B cell (primary cell): ENCODE results near the gene TRA2A. TPM values are rescaled to one million over a fixed set of nuclear protein-coding genes. Genes with fewer than 3 reads are reported as not detected.

Experiments used
- ATAC-seq: fragments of 200-7000 bp; cut with Tn5 transposase; one replicate; pipeline ENCODE4 v1.10.0; 2021; ENCODE audit warnings: low read depth, mild to moderate bottlenecking, moderate number of reproducible peaks, moderate library complexity
- CTCF ChIA-PET: fragments of 350-600 bp; sonication (Branson Sonifier 250); formaldehyde crosslinking; loops from one replicate; lab custom pipeline; 2021; ENCODE audit warnings: antibody characterized with exemption, inconsistent platforms; lab: Charles Lee
- POLR2A ChIA-PET: fragments of 350-600 bp; sonication (Branson Sonifier 250); formaldehyde crosslinking; loops from one replicate; lab custom pipeline; 2021; ENCODE audit warnings: antibody characterized with exemption; lab: Charles Lee
- DNase-seq: peaks from one replicate; pipeline ENCODE4 v3.0.0; 2013
- H2AFZ ChIP-seq: 2 replicates; pipeline ENCODE4 v1.6.1; 2012; ENCODE audit warnings: mild to moderate bottlenecking, low read depth, low read length; ENCODE audit not compliant: insufficient read depth, poor library complexity, severe bottlenecking
- H3K27ac ChIP-seq, 2 donors: 1 replicate in 1 of 2; 2 replicates in 1 of 2; pipeline ENCODE4 v1.5.1; 2012 to 2013; ENCODE audit warnings: low read length in 2 of 2, mild to moderate bottlenecking in 2 of 2, moderate library complexity in 1 of 2
- H3K27me3 ChIP-seq, 4 experiments: fragments of 200-600 bp in 1 of 4; sonication (generic) in 1 of 4; replicated peaks in 1 of 4; 1 replicate in 2 of 4; 2 replicates in 2 of 4; pipeline versions ENCODE4 v1.6.1 to v1.7.0; 2013 to 2016; ENCODE audit warnings: low read length in 3 of 4, mild to moderate bottlenecking in 2 of 4, mixed read lengths in 1 of 4, moderate library complexity in 1 of 4; ENCODE audit not compliant: insufficient read depth in 4 of 4, control insufficient read depth in 3 of 4; ENCODE audit errors: control extremely low read depth in 1 of 4
- H3K36me3 ChIP-seq, 2 experiments: replicated peaks in 1 of 2; 1 replicate in 1 of 2; 2 replicates in 1 of 2; pipeline versions ENCODE4 v1.6.1 to v1.7.1; 2013; ENCODE audit warnings: low read length in 1 of 2; ENCODE audit not compliant: insufficient read depth in 2 of 2, control insufficient read depth in 1 of 2; ENCODE audit errors: control extremely low read depth in 1 of 2, extremely low read depth in 1 of 2
- H3K4me1 ChIP-seq, 2 donors: fragments of 200-600 bp in 1 of 2; sonication (generic) in 1 of 2; 1 replicate in 1 of 2; 2 replicates in 1 of 2; pipeline versions ENCODE4 v1.5.1 to v1.6.1; 2013 to 2017; ENCODE audit warnings: low read length in 2 of 2; ENCODE audit not compliant: control insufficient read depth in 2 of 2, insufficient read depth in 2 of 2
- H3K4me2 ChIP-seq: replicated peaks from 2 replicates; pipeline ENCODE3; 2012; ENCODE audit warnings: mild to moderate bottlenecking, low read depth, low read length; ENCODE audit not compliant: poor library complexity, severe bottlenecking
- H3K4me3 ChIP-seq, 5 experiments: fragments of 200-600 bp in 1 of 5; sonication (generic) in 1 of 5; 1 replicate in 3 of 5; 2 replicates in 2 of 5; pipeline versions ENCODE4 v1.5.1 to v1.7.0; 2011 to 2016; ENCODE audit warnings: low read length in 4 of 5, mild to moderate bottlenecking in 4 of 5, low read depth in 2 of 5, control low read depth in 1 of 5, moderate library complexity in 1 of 5; ENCODE audit not compliant: insufficient read depth in 1 of 5; ENCODE audit errors: control extremely low read depth in 1 of 5, extremely low read depth in 1 of 5
- H3K79me2 ChIP-seq: fragments of 200-600 bp; sonication (generic); one replicate; pipeline ENCODE4 v1.6.0; 2016; ENCODE audit warnings: low read length; ENCODE audit not compliant: control insufficient read depth, insufficient read depth
- H3K9ac ChIP-seq: fragments of 200-600 bp; sonication (generic); 2 replicates; pipeline ENCODE4 v1.6.1; 2017; ENCODE audit warnings: mild to moderate bottlenecking, low read length, moderate library complexity
- H3K9me3 ChIP-seq, 3 donors: one replicate each; pipeline versions ENCODE4 v1.6.1 to v1.7.1; 2013; ENCODE audit warnings: low read length in 2 of 3; ENCODE audit not compliant: control insufficient read depth in 2 of 3, insufficient read depth in 1 of 3; ENCODE audit errors: control extremely low read depth in 1 of 3
- H4K20me1 ChIP-seq: 2 replicates; pipeline ENCODE4 v1.6.0; 2012; ENCODE audit warnings: mild to moderate bottlenecking, low read length; ENCODE audit not compliant: insufficient read depth, control insufficient read depth, poor library complexity, severe bottlenecking
- H3K27ac Mint-ChIP-seq: one replicate; pipeline ENCODE4 v1.8.0; 2021; ENCODE audit warnings: mixed read lengths
- H3K27me3 Mint-ChIP-seq: one replicate; pipeline ENCODE4 v1.8.0; 2021; ENCODE audit warnings: mixed read lengths
- H3K4me1 Mint-ChIP-seq: one replicate; pipeline ENCODE4 v1.8.0; 2021; ENCODE audit warnings: mixed read lengths
- H3K4me3 Mint-ChIP-seq: one replicate; pipeline ENCODE4 v1.8.0; 2021; ENCODE audit warnings: mixed read lengths
- H3K9me3 Mint-ChIP-seq: one replicate; pipeline ENCODE4 v1.8.0; 2022; ENCODE audit warnings: mixed read lengths; ENCODE audit not compliant: insufficient read depth
- EZH2 ChIP-seq: IDR thresholded peaks from 2 replicates; pipeline ENCODE4 v1.6.1; 2012; ENCODE audit warnings: borderline replicate concordance, low read depth, mild to moderate bottlenecking, moderate library complexity, low read length; ENCODE audit not compliant: insufficient read depth, poor library complexity, severe bottlenecking
- WGBS: methylation state at CpG from one replicate; pipeline ENCODE4 v1.1.5; 2013; ENCODE audit warnings: missing lambda C conversion rate; ENCODE audit not compliant: insufficient coverage; 5-methylcytosine and 5-hydroxymethylcytosine counted together
- intact Hi-C: fragments of 100-400 bp; cut with micrococcal nuclease; formaldehyde crosslinking; loops from one replicate; pipeline ENCODE4 v1.10.0; 2022
- polyA plus RNA-seq: library from polyadenylated mRNA; depleted of rRNA; stranded (reverse); fragments of >200 nt; gene quantifications from 2 replicates; pipeline ENCODE4 v1.2.3, GENCODE V29; 2012
- total RNA-seq, 2 donors: library from RNA; stranded (reverse); fragments of 120-200 nt in 1 of 2; gene quantifications; 1 replicate in 1 of 2; 2 replicates in 1 of 2; pipeline versions ENCODE4 v1.2.3 to v1.2.4, GENCODE V29; 2013 to 2022
- TF ChIP-seq, protein P1 (sequence below): fragments of 200-600 bp; IDR thresholded peaks from one replicate; pipeline ENCODE4 v1.8.0; 2022; ENCODE audit warnings: antibody characterized with exemption, mild to moderate bottlenecking

The TRA2A gene
- total and polyA plus RNA-seq, 2 donors (not counting 1 experiment from before 2014, with no cell fraction given) = 107 to 173 TPM

- intact Hi-C loops = loop anchor here (1.0 to 10.0 kb wide), 8 partner anchors 56 to 1594 kb away; partner anchors contain the start of genes CYCS, HYCC1, MALSU1 and PALS2
- Histone ChIP-seq H3K4me3 (peak overlapping the region; percentile 80 to 100 (median 100)), H2AFZ (peak overlapping the region; percentile 73), H3K36me3 (no peaks in the 10 kb centered on the region), H4K20me1 (peaks cover 40% of the 10 kb centered on the region), H3K9ac (peak overlapping the region; percentile 99), H3K27ac (peak overlapping the region; percentile 97 to 99), H3K27me3 (no peaks in the 10 kb centered on the region), H3K9me3 (no peaks in the 10 kb centered on the region), H3K79me2 (peaks cover 71% of the 10 kb centered on the region), H3K4me2 (peak overlapping the region; percentile 91), H3K4me1 (peaks cover 30 to 36% of the 10 kb centered on the region in 2 donors)
- DNase-seq (peak; percentile 69), ATAC-seq (peak; percentile 32)
- no peak for TF ChIP-seq EZH2
- TF ChIP-seq, protein P1, sequence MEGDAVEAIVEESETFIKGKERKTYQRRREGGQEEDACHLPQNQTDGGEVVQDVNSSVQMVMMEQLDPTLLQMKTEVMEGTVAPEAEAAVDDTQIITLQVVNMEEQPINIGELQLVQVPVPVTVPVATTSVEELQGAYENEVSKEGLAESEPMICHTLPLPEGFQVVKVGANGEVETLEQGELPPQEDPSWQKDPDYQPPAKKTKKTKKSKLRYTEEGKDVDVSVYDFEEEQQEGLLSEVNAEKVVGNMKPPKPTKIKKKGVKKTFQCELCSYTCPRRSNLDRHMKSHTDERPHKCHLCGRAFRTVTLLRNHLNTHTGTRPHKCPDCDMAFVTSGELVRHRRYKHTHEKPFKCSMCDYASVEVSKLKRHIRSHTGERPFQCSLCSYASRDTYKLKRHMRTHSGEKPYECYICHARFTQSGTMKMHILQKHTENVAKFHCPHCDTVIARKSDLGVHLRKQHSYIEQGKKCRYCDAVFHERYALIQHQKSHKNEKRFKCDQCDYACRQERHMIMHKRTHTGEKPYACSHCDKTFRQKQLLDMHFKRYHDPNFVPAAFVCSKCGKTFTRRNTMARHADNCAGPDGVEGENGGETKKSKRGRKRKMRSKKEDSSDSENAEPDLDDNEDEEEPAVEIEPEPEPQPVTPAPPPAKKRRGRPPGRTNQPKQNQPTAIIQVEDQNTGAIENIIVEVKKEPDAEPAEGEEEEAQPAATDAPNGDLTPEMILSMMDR = no peak
- Mint-ChIP-seq H3K9me3 (no peaks in the 10 kb centered on the region), H3K27me3 (no peaks in the 10 kb centered on the region), H3K4me3 (peak overlapping the region; percentile 99), H3K4me1 (peaks cover 49% of the 10 kb centered on the region), H3K27ac (peak overlapping the region; percentile 99)
- whole genome bisulfite sequencing = under 1% methylated on average over 44 of the region's 55 CpGs
- POLR2A ChIA-PET = interaction anchor here (0.6 to 1.3 kb wide), 4 partner anchors 8 to 61 kb away, joined by 3 to 8 read pairs (median 3); partner anchors contain the start of gene IGF2BP3
- CTCF ChIA-PET = interaction anchor here (0.7 to 1.5 kb wide), 3 partner anchors 15 to 173 kb away, joined by 3 to 8 read pairs (median 5); no protein-coding TSS in a partner anchor
These were observed 559 bp downstream of the TRA2A start for GRCh38 chr7:23531050-23531793.

- ATAC-seq (peak; percentile 7), DNase-seq (peak; percentile 77)
- Histone ChIP-seq H3K79me2 (peaks cover 79% of the 10 kb centered on the region), H3K4me1 (peaks cover 30 to 37% of the 10 kb centered on the region in 2 donors), H3K9me3 (no peaks in the 10 kb centered on the region), H3K4me2 (peak overlapping the region; percentile 91), H3K9ac (peak overlapping the region; percentile 99), H3K4me3 (peak overlapping the region; percentile 80 to 100 (median 100)), H3K27me3 (no peaks in the 10 kb centered on the region), H4K20me1 (peaks cover 47% of the 10 kb centered on the region), H3K27ac (peak overlapping the region; percentile 97 to 99), H2AFZ (no peak overlapping the region), H3K36me3 (no peaks in the 10 kb centered on the region)
- TF ChIP-seq, protein P1 = peak; percentile 42
- no peak for TF ChIP-seq EZH2
- ChIA-PET CTCF (interaction anchor here (0.7 to 1.5 kb wide), 3 partner anchors 16 to 172 kb away, joined by 3 to 8 read pairs (median 5); no protein-coding TSS in a partner anchor), POLR2A (interaction anchor here (0.8 to 1.3 kb wide), 2 partner anchors 9 to 10 kb away, joined by 3 to 8 read pairs; no protein-coding TSS in a partner anchor)
- WGBS = no CpG with 5 or more reads among the region's 8 CpGs
- H3K27me3 Mint-ChIP-seq = no peaks in the 10 kb centered on the region
- peak overlapping the region; percentile 99 for H3K27ac Mint-ChIP-seq
- no peaks in the 10 kb centered on the region for H3K9me3 Mint-ChIP-seq
- intact Hi-C loops = loop anchor here (2.0 to 10.0 kb wide), 5 partner anchors 56 to 1044 kb away; partner anchors contain the start of genes HYCC1, PALS2 and TOMM7
- H3K4me1 Mint-ChIP-seq = peaks cover 54% of the 10 kb centered on the region
- peak overlapping the region; percentile 99 for H3K4me3 Mint-ChIP-seq
These were observed 1.4 kb downstream of the TRA2A start for GRCh38 chr7:23530405-23530804.
